ENCODE data around the gene NPTX2.
"Not testable (repeated sequence)": the region's sequence is repeated elsewhere in the genome, so short reads cannot be mapped to it uniquely, and the experiment has no call there.

NPTX2 gene

GRCh38 chr7:98571986-98572385 is 45.1 kb upstream of the NPTX2 start:
- no peak for TF ChIP-seq CTCF (IDR thresholded peaks at IDR 0.05; ENCODE audit: low read depth, low read length)
- Histone ChIP-seq H3K36me3 (no peaks in the 10 kb centered on the region), H3K4me3 (ENCODE audit: low read depth, low read length) (no peak overlapping the region), H3K27me3 (ENCODE audit: insufficient read depth, low read depth, severe bottlenecking) (no peaks in the 10 kb centered on the region), H3K27ac (no peak overlapping the region), H3K9me3 (ENCODE audit: severe bottlenecking) (peaks cover 6% of the 10 kb centered on the region)
- DNase-seq, result no peak

GRCh38 chr7:98572716-98573115 is 44.4 kb upstream of the NPTX2 start:
- not testable (repeated sequence) for H3K4me3 ChIP-seq (ENCODE audit: low read depth, low read length); H3K36me3 ChIP-seq; H3K27me3 ChIP-seq (ENCODE audit: insufficient read depth, low read depth, severe bottlenecking)

GRCh38 chr7:98573816-98574215 is 43.3 kb upstream of the NPTX2 start:
- DNase-seq, result no peak
- no peak overlapping the region for H3K4me3 ChIP-seq (ENCODE audit: low read depth, low read length)
- H3K27ac ChIP-seq, result no peak overlapping the region
- no peak for TF ChIP-seq CTCF (IDR thresholded peaks at IDR 0.05; ENCODE audit: low read depth, low read length)
- H3K9me3 ChIP-seq (ENCODE audit: severe bottlenecking), result peaks cover 6% of the 10 kb centered on the region
- no peaks in the 10 kb centered on the region for H3K36me3 ChIP-seq
- H3K27me3 ChIP-seq (ENCODE audit: insufficient read depth, low read depth, severe bottlenecking), result no peaks in the 10 kb centered on the region

More at GRCh38 chr7:98572716-98573115, 44.4 kb upstream of the NPTX2 start:
- H3K9me3 ChIP-seq (ENCODE audit: severe bottlenecking); H3K27ac ChIP-seq; DNase-seq: not testable (repeated sequence)

GRCh38 chr7:98575878-98576277 is 41.2 kb upstream of the NPTX2 start:
- Histone ChIP-seq H3K27ac (no peak overlapping the region), H3K27me3 (ENCODE audit: insufficient read depth, low read depth, severe bottlenecking) (no peaks in the 10 kb centered on the region), H3K36me3 (no peaks in the 10 kb centered on the region), H3K4me3 (ENCODE audit: low read depth, low read length) (no peak overlapping the region), H3K9me3 (ENCODE audit: severe bottlenecking) (peaks cover 6% of the 10 kb centered on the region)
- no peak for TF ChIP-seq CTCF (IDR thresholded peaks at IDR 0.05; ENCODE audit: low read depth, low read length)
- no peak for DNase-seq

GRCh38 chr7:98584830-98585229 is 32.3 kb upstream of the NPTX2 start:
- Histone ChIP-seq H3K4me3 (ENCODE audit: low read depth, low read length) (no peak overlapping the region), H3K36me3 (no peaks in the 10 kb centered on the region), H3K27me3 (ENCODE audit: insufficient read depth, low read depth, severe bottlenecking) (no peaks in the 10 kb centered on the region)

GRCh38 chr7:98591926-98592325 is 25.2 kb upstream of the NPTX2 start:
- TF ChIP-seq CTCF (IDR thresholded peaks at IDR 0.05; ENCODE audit: low read depth, low read length), result no peak
- Histone ChIP-seq H3K9me3 (ENCODE audit: severe bottlenecking) (no peaks in the 10 kb centered on the region), H3K27ac (no peak overlapping the region), H3K4me3 (ENCODE audit: low read depth, low read length) (no peak overlapping the region), H3K27me3 (ENCODE audit: insufficient read depth, low read depth, severe bottlenecking) (no peaks in the 10 kb centered on the region), H3K36me3 (no peaks in the 10 kb centered on the region)
- no peak for DNase-seq

More at GRCh38 chr7:98584830-98585229, 32.3 kb upstream of the NPTX2 start:
- DNase-seq, result no peak
- Histone ChIP-seq H3K9me3 (ENCODE audit: severe bottlenecking) (peaks cover 5% of the 10 kb centered on the region), H3K27ac (no peak overlapping the region)
- TF ChIP-seq CTCF (IDR thresholded peaks at IDR 0.05; ENCODE audit: low read depth, low read length), result no peak
